GM12892 (cell line): Measurements from ENCODE around the gene PSMG4.

Experiments used
- POLR2A ChIP-seq: IDR thresholded peaks from 2 replicates; pipeline ENCODE4 v1.6.1; 2011; ENCODE audit warnings: low read depth, low read length, control low read depth
- TAF1 ChIP-seq: IDR thresholded peaks from 2 replicates; pipeline ENCODE4 v1.6.1; 2011; ENCODE audit warnings: low read depth, mild to moderate bottlenecking, control low read depth, low read length, borderline replicate concordance

- no peak for TF ChIP-seq POLR2A
- TF ChIP-seq TAF1 = no peak
Observed at GRCh38 chr6:3309391-3310050, 50.8 kb downstream of the PSMG4 start.
